Measurements from ENCODE around the gene OTOP3. TPM values are rescaled to one million over a fixed set of nuclear protein-coding genes. Genes with fewer than 3 reads are reported as not detected.
"Not testable (repeated sequence)": the region's sequence is repeated elsewhere in the genome, so short reads cannot be mapped to it uniquely, and the experiment has no call there.

The OTOP3 gene
- total and polyA plus RNA-seq, 9 donors: 0.89 TPM; not detected in 8

DNA sequence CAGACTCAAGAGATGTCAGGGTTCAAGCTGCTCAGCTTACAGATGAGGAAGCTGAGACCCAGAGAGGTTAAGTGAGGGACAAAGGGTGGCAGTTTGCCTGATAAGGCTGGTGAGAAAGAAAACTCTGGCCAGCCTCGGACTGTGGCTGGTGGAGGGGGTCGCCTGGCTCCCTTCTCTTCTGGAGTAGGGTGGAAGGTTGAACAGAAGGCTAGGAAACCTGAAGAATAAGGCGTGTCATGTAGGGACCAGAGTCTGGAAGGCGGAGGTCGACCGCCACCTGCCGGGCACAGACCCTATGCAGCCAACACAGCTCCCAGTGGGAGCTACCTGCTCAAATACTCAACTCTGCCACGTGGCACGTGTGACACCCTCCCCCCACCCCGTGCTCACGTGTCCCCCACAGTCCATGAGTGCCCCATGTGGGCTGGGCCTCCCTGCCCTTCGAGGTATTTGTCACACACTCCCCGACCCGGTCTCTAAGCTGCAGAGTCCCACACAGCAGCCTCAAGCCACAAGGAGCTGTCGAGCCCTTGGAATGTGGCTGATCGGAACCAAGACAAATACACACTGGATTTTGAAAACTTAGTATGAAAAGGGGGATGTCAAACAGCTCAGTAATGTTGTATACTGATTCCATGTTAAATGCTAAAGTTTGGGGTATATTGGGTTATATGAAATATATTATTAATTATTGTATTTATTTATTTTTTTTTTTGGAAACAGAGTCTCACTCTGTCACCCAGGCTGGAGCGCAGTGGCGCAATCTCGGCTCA, 25.1 kb downstream of the OTOP3 start:
- Histone ChIP-seq H3K36me3 (ENCODE audit: control insufficient read depth, insufficient read depth, low read length) (no peaks in the 10 kb centered on the region), H3K27ac (ENCODE audit: low read length) (no peak overlapping the region), H3K27me3 (ENCODE audit: control insufficient read depth, insufficient read depth, low read length) (peaks cover 6% of the 10 kb centered on the region), H3K4me3 (ENCODE audit: low read length) (no peak overlapping the region), H3K9me3 (replicated peaks; ENCODE audit: control insufficient read depth, low read depth, low read length) (no peaks in the 10 kb centered on the region), H3K4me1 (ENCODE audit: control insufficient read depth, insufficient read depth, low read length) (peaks cover 13% of the 10 kb centered on the region)
- DNase-seq: no peak
- 14% methylated on average over 7 of the region's 19 CpGs for WGBS (ENCODE audit: insufficient coverage)

DNA sequence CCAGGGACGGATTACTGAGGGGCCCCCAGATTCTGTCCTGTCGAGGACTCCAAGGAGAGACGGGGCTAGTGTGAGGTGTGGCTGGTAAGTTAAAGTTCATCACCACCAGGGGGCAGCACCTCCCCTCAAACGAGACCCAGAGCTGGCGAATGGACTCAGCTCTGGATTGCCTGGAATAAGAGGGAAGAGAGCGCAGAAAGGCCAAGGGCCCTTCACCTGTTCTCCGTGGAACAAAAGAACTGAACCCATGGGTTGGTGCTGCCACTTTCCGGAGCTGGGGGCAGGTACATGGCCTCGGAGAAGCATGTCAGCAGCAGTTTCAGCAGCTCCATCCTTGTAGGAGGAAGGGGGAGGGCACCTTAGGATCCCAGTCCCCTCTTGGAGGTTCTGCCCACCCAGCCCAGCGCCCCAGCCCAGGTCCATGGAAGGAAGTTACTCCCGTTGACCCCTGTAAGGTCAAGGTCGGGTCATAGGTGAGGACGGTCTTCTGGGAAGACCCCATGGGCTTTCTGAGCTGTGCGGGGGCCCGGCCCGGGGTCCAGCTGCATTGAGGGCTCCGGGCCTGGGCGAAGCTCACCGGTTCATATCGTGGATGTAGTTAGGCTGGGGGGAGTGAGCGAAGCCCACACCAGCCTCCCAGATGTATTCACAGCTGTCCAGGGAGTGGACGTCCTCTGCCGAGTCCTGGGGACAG, 26.1 kb downstream of the OTOP3 start:
- Histone ChIP-seq H3K9me3 (replicated peaks; ENCODE audit: control insufficient read depth, low read depth, low read length) (no peaks in the 10 kb centered on the region), H3K27ac (ENCODE audit: low read length) (no peak overlapping the region), H3K4me1 (ENCODE audit: control insufficient read depth, insufficient read depth, low read length) (peaks cover 13% of the 10 kb centered on the region), H3K4me3 (ENCODE audit: low read length) (no peak overlapping the region), H3K27me3 (ENCODE audit: control insufficient read depth, insufficient read depth, low read length) (peaks cover 6% of the 10 kb centered on the region), H3K36me3 (ENCODE audit: control insufficient read depth, insufficient read depth, low read length) (no peaks in the 10 kb centered on the region)
- 40% methylated on average over 20 of the region's 23 CpGs for WGBS (ENCODE audit: insufficient coverage)
- DNase-seq: peak; percentile 92

DNA sequence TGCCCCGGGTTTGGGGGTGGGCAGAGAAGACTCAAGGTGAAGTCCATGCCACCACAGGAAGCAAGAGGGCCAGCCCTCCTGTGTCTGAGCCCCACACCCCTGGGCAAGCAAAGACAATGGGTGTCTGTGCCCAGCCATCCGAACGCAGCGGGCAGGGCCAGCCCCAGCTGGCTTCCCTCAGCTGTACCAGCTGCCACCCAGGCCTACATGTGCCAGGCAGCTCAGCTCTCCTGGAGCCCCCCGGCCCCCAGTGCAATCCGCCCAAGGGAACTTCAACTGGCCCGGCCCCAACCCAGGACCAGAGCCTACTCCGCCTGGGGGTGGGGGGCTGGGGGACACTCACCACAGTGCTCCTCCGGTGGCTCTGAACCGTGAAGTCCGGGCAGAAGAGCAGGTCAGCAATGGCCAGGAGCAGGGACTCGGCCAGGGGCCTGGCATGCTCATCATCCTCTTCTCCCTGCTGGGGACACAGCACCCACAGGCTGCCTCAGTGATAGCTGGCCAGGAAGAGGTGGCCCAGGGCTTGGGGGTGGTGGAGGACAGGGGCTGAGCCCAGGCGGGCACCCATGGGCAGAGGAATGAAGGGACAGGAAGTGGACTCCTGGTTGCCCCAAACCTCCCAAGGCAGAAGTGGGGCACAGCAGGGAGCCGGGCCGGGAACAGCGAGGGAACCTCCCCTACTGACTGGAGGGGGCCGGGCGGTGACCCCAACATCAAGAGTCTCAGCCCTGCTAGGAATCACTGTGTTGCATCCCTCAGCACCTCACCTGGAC, 27.1 kb downstream of the OTOP3 start:
- H3K36me3 ChIP-seq (ENCODE audit: control insufficient read depth, insufficient read depth, low read length): no peaks in the 10 kb centered on the region
- no peak overlapping the region for H3K4me3 ChIP-seq (ENCODE audit: low read length)
- WGBS (ENCODE audit: insufficient coverage): 80% methylated on average over 15 of the region's 18 CpGs
- H3K4me1 ChIP-seq (ENCODE audit: control insufficient read depth, insufficient read depth, low read length): peaks cover 13% of the 10 kb centered on the region
- no peak overlapping the region for H3K27ac ChIP-seq (ENCODE audit: low read length)
- DNase-seq: no peak
- peaks cover 6% of the 10 kb centered on the region for H3K27me3 ChIP-seq (ENCODE audit: control insufficient read depth, insufficient read depth, low read length)
- H3K9me3 ChIP-seq (replicated peaks; ENCODE audit: control insufficient read depth, low read depth, low read length): no peaks in the 10 kb centered on the region

DNA sequence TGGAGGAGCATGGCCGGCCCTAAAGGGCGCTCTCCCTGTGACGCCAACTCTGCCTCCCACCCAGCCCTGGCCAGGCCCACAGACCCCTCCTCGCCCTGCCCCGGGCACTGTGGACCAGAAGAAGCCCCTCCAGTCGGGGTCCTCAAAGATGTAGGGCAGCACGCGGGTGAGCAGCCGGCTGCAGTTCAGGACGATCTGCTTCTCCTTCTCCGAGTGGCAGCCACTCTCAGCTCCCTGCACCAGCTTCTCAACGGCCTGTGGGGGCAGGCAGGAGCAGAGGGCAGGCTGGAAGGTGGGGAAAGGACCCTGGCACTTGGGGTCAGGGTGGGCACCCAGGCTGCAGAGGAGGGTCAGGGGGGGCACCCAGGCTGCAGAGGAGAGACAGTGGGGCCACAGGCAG, 28.0 kb downstream of the OTOP3 start:
- no peak overlapping the region for H3K4me3 ChIP-seq (ENCODE audit: low read length)
- no peaks in the 10 kb centered on the region for H3K9me3 ChIP-seq (replicated peaks; ENCODE audit: control insufficient read depth, low read depth, low read length)
- H3K27me3 ChIP-seq (ENCODE audit: control insufficient read depth, insufficient read depth, low read length): peaks cover 3% of the 10 kb centered on the region
- no peak for DNase-seq
- no peak overlapping the region for H3K27ac ChIP-seq (ENCODE audit: low read length)
- peaks cover 13% of the 10 kb centered on the region for H3K4me1 ChIP-seq (ENCODE audit: control insufficient read depth, insufficient read depth, low read length)
- 63% methylated on average over 7 of the region's 12 CpGs for WGBS (ENCODE audit: insufficient coverage)
- no peaks in the 10 kb centered on the region for H3K36me3 ChIP-seq (ENCODE audit: control insufficient read depth, insufficient read depth, low read length)

DNA sequence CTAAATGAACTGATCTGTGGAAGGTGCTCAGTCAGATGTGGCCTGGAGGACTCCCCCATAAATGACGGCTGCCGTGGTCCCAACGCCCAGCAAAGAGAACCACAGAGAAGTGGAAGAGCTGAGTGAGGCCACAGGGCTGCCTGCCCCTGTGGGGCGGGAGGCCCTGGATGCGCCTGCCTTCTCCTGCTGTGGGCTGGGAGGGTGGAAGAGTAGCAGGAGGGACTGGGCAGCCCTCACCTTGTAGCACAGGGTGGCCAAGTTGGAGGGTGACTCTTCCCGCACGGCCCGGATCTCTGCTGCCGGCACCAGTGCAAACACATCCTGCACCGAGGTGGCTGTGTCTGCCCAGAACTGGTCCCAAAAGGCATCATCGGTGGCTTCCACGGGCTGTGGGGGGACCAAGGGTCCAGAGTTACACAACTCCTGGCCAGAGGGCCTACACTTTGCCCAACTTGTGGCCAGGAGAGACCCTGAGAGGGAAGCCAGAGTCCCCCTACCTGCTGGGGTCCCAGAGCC, 28.6 kb downstream of the OTOP3 start:
- H3K4me1 ChIP-seq (ENCODE audit: control insufficient read depth, insufficient read depth, low read length): peaks cover 13% of the 10 kb centered on the region
- no peaks in the 10 kb centered on the region for H3K36me3 ChIP-seq (ENCODE audit: control insufficient read depth, insufficient read depth, low read length)
- H3K9me3 ChIP-seq (replicated peaks; ENCODE audit: control insufficient read depth, low read depth, low read length): no peaks in the 10 kb centered on the region
- DNase-seq: no peak
- no peak overlapping the region for H3K4me3 ChIP-seq (ENCODE audit: low read length)
- no peak overlapping the region for H3K27ac ChIP-seq (ENCODE audit: low read length)
- 85% methylated on average over 12 of the region's 12 CpGs for WGBS (ENCODE audit: insufficient coverage)
- H3K27me3 ChIP-seq (ENCODE audit: control insufficient read depth, insufficient read depth, low read length): peaks cover 3% of the 10 kb centered on the region

DNA sequence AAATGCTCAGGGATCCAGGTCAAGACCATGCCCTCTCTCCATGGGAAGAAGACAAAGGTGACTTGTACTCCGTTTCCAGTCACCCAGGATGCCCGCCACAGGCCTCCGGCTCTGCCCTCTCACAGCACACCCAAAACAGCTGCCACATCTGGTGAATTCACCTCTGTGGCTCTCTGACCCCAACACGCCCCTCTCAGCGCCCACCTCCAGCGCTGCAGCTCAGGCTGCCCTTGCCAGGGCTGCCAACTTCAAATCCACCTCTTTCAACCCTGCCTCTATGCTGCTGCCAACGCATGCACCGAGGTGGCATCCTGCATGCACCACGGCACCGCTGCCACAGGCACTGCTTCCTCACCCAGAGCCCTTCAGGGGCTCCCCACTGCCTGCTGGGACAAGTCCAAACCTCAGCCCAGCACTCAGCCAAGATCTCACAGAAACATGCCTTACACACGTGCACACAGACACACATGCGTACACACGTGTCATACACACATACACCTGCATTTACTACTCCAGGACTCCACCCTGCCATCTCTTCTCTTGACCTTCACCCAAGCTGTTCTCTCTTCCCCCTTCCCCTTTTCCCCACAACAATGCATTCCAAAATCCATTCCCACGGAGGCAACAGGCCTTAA, 29.4 kb downstream of the OTOP3 start:
- H3K4me3 ChIP-seq (ENCODE audit: low read length): no peak overlapping the region
- peaks cover 13% of the 10 kb centered on the region for H3K4me1 ChIP-seq (ENCODE audit: control insufficient read depth, insufficient read depth, low read length)
- WGBS (ENCODE audit: insufficient coverage): 81% methylated on average over 13 of the region's 14 CpGs
- H3K9me3 ChIP-seq (replicated peaks; ENCODE audit: control insufficient read depth, low read depth, low read length): no peaks in the 10 kb centered on the region
- no peaks in the 10 kb centered on the region for H3K36me3 ChIP-seq (ENCODE audit: control insufficient read depth, insufficient read depth, low read length)
- no peaks in the 10 kb centered on the region for H3K27me3 ChIP-seq (ENCODE audit: control insufficient read depth, insufficient read depth, low read length)
- no peak for DNase-seq
- H3K27ac ChIP-seq (ENCODE audit: low read length): no peak overlapping the region

DNA sequence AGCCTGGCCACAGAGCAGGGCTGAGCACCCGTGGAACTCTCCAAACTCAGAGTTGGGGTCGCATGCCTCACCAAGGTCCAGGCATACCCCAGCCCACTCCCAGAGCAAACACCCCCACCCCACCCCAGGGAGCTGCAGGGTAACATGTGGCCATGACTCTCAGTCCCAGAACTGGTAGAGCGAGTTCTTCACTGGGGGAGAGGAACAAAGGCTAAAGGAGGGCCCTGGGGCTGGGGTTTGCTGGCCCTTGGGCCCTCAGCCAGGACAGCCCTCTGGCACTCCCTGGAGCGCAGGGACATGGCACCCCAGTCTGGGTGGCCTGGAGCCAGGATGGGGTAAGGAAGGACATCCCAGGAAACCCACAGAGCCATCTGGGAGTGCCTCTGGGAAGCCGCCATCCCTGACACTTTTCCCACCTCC, 32.7 kb downstream of the OTOP3 start:
- WGBS (ENCODE audit: insufficient coverage): 100% methylated on average over 1 of the region's 5 CpGs
- no peak overlapping the region for H3K4me3 ChIP-seq (ENCODE audit: low read length)
- peaks cover 23% of the 10 kb centered on the region for H3K27me3 ChIP-seq (ENCODE audit: control insufficient read depth, insufficient read depth, low read length)
- no peaks in the 10 kb centered on the region for H3K9me3 ChIP-seq (replicated peaks; ENCODE audit: control insufficient read depth, low read depth, low read length)
- no peaks in the 10 kb centered on the region for H3K36me3 ChIP-seq (ENCODE audit: control insufficient read depth, insufficient read depth, low read length)
- H3K27ac ChIP-seq (ENCODE audit: low read length): no peak overlapping the region
- DNase-seq: no peak
- peaks cover 14% of the 10 kb centered on the region for H3K4me1 ChIP-seq (ENCODE audit: control insufficient read depth, insufficient read depth, low read length)

DNA sequence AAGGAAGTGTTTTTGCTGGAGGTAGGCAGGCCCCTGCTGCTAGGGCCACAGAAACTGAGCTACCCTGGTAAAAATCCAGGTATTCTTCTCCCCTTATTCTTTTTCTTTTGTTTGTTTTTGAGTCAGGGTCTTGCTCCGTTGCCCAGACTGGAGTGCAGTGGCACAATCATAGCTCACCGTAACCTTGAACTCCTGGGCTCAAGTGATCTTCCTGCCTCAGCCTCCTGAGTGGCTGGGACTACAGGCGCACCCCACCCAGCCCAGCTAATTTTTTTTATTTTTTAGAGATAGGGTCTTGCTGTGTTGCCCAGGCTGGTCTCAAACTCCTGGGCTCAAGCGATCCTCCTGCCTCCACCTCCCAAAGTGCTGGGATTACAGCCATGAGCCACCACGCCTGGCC, 33.8 kb downstream of the OTOP3 start:
- H3K4me3 ChIP-seq (ENCODE audit: low read length); H3K36me3 ChIP-seq (ENCODE audit: control insufficient read depth, insufficient read depth, low read length); H3K27ac ChIP-seq (ENCODE audit: low read length); H3K9me3 ChIP-seq (replicated peaks; ENCODE audit: control insufficient read depth, low read depth, low read length); DNase-seq: not testable (repeated sequence)
- Histone ChIP-seq H3K27me3 (ENCODE audit: control insufficient read depth, insufficient read depth, low read length) (peaks cover 34% of the 10 kb centered on the region), H3K4me1 (ENCODE audit: control insufficient read depth, insufficient read depth, low read length) (peaks cover 14% of the 10 kb centered on the region)
- WGBS (ENCODE audit: insufficient coverage): no CpG with 5 or more reads among the region's 5 CpGs

DNA sequence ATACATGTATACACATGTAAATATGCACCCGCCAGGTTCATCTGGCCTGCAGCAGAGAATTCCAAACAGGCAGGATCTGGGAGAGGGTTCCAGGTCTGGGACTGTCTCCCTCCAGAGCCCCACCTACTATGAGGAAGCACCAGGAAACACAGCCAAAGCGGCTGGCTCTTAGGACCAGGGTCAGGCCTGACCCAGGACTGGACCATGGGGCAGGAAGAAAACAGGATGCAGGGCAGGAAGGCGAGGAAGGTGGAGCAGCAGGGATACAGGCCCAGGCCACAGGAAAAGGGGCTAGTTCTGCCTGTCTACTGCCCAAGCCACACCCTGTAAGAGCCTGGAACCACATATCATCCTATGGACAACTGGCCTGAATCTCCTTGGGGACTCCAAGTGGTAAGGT, 34.7 kb downstream of the OTOP3 start:
- Histone ChIP-seq H3K4me3 (ENCODE audit: low read length) (no peak overlapping the region), H3K27me3 (ENCODE audit: control insufficient read depth, insufficient read depth, low read length) (peaks cover 42% of the 10 kb centered on the region), H3K27ac (ENCODE audit: low read length) (no peak overlapping the region), H3K9me3 (replicated peaks; ENCODE audit: control insufficient read depth, low read depth, low read length) (no peaks in the 10 kb centered on the region), H3K4me1 (ENCODE audit: control insufficient read depth, insufficient read depth, low read length) (peaks cover 14% of the 10 kb centered on the region), H3K36me3 (ENCODE audit: control insufficient read depth, insufficient read depth, low read length) (no peaks in the 10 kb centered on the region)
- DNase-seq: no peak
- 100% methylated on average over 2 of the region's 3 CpGs for WGBS (ENCODE audit: insufficient coverage)

Data from muscle of leg (tissue), 11 donors.